ENCODE measurements around the gene RPL29.

RPL29 gene

DNA sequence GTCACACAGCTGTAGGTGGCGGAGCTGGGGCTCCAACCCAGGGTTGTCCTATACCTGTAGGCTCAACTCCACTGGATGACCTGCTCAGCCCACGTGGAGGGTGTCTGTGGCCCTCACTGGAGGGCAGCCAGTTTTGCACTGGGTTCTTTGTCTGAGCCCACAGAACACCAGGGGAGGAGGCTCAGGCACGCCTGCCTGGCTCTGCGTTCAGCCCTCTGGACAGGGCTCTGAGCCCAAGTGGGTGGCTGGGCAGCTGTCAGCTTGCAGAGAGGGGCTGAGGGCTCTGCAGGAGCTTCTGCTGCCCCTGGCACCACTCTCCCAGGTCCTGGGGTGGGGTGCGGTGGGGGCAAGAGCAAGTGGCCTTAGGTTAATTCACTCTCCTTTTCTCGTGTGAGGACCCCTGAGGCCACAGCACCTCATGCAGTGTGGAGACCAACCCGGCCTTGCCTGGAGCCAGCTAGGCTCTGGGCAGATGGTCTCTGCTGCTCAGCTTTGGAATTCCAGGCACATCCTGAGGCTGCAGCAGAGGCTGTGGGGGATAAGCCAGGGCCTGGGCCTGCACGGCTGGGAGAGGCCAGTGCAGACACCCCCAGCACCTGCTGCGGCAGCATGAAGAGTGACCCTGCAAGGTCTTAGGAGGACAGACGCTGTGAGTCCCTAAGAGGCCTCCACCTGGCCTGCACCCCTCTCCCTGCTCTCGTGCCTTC is 37.2 kb upstream of the RPL29 start:
- DNase-seq (ENCODE audit: insufficient read length, low spot score), result no peak
- TF ChIP-seq, protein P1, sequence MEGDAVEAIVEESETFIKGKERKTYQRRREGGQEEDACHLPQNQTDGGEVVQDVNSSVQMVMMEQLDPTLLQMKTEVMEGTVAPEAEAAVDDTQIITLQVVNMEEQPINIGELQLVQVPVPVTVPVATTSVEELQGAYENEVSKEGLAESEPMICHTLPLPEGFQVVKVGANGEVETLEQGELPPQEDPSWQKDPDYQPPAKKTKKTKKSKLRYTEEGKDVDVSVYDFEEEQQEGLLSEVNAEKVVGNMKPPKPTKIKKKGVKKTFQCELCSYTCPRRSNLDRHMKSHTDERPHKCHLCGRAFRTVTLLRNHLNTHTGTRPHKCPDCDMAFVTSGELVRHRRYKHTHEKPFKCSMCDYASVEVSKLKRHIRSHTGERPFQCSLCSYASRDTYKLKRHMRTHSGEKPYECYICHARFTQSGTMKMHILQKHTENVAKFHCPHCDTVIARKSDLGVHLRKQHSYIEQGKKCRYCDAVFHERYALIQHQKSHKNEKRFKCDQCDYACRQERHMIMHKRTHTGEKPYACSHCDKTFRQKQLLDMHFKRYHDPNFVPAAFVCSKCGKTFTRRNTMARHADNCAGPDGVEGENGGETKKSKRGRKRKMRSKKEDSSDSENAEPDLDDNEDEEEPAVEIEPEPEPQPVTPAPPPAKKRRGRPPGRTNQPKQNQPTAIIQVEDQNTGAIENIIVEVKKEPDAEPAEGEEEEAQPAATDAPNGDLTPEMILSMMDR (IDR thresholded peaks at IDR 0.05; ENCODE audit: insufficient read depth, missing control alignments), result no peak
- no peak for FAIRE-seq

DNA sequence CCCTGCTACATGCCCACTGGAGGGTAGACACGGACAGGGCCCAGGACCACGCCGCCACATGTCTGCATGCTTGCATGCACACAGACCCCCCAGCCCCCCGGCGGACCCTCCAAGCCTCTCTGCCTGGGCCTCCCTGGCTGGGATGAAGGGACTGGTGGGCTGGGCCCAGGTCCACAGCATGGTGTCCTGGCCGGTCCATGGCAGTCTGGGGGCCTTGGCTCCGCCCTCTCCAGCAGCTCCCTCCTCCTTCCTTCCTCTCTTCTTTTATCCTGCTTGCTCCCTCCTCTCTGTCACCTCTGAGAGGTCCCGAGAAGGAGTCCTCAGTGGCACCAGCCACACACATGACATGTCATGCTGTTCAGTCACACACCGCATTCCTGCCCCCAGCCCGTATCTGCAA is 36.2 kb upstream of the RPL29 start:
- no peak for DNase-seq (ENCODE audit: insufficient read length, low spot score)
- no peak for FAIRE-seq
- TF ChIP-seq, protein P1 (IDR thresholded peaks at IDR 0.05; ENCODE audit: insufficient read depth, missing control alignments), result no peak

DNA sequence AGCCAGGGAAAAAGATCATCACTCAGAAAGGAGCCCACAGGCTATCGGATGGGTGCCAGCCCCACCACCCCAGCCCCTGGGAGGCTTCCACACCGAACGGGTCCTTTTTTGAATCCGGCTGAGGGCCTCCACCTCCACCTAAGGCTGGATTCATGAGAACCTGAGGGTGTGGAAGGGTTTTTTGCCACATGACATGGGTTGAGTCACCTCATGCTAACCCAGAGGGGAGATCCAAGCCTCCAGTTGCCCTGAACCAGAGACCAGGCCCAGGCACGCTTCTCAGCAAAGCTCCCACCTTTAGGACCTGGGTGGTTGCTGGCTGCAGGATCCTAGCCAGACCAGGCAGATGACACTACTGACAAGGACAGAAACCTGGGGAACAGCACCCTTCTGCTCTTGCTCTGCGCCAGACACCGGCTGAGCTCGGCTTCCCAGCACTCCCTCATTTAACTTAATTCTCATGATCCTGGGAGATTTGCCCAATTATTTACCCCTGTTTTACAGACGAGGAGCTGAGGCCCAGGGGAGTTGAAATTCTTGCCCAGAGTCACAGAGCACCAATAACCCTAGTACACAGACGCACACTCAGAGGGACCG is 35.1 kb upstream of the RPL29 start:
- FAIRE-seq (no peak), DNase-seq (ENCODE audit: insufficient read length, low spot score) (no peak)
- TF ChIP-seq, protein P1 (IDR thresholded peaks at IDR 0.05; ENCODE audit: insufficient read depth, missing control alignments), result no peak

DNA sequence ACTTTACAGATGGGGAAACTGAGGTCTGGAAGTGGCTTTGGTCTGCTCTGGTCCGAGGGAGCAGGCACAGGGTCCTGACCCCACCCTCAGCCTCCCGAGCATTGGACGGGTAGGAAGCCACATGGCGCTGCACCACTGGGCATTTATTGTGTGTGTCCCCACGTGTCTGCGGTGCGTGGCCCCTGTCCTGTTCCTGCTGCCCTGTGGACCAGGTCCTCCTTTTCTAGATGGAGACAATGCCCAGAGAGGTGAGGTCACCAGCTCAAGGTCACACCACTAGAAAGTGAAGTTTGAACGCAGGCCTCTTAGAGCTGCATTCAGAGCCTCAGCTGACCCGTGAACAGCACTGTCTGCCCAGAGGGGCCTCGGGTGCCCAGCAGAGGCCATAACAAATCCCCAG is 33.8 kb upstream of the RPL29 start:
- TF ChIP-seq, protein P1 (IDR thresholded peaks at IDR 0.05; ENCODE audit: insufficient read depth, missing control alignments), result no peak
- no peak for FAIRE-seq
- no peak for DNase-seq (ENCODE audit: insufficient read length, low spot score)

DNA sequence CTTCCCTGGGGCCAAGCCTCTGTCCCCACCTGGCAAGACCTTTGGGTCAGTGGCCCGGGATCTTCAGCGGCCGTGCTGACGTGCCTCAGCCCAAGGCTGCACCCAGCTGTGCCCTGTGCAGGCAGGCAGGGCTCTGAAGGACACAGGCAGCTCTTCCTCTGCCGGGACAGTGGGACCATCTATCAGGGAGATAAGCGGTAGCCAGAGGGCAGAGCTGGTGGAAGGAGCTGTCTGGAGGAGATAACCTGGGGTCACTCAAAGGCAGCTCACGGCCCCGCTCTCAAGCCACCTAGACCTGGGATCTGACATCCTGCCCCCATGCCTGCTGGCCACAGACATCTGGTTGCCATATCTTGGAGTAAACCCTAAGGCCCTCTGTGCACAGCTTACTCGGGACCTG is 33.4 kb upstream of the RPL29 start:
- no peak for DNase-seq (ENCODE audit: insufficient read length, low spot score)
- FAIRE-seq, result no peak
- TF ChIP-seq, protein P1 (IDR thresholded peaks at IDR 0.05; ENCODE audit: insufficient read depth, missing control alignments), result no peak

DNA sequence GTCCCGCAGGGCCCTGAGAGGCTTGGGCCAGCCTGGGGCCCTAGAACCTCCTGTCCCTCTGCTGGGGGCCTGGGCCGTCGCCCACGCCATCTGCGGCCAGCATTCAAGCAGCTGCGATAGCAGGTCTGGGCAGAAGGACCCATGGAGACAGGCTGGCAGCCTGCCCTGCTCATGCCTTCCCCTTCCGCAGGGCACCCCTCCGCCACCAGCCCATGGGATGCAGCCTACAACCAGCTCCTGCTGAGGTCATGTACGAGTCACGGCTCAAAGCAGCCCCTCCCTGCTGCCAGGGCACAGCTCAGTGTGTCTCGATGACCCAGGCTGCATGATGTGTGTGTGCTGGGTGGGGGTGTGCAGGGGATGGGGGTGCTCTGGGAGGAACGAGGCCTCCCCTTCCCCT is 32.9 kb upstream of the RPL29 start:
- FAIRE-seq, result no peak
- DNase-seq (ENCODE audit: insufficient read length, low spot score), result no peak
- TF ChIP-seq, protein P1 (IDR thresholded peaks at IDR 0.05; ENCODE audit: insufficient read depth, missing control alignments), result no peak

DNA sequence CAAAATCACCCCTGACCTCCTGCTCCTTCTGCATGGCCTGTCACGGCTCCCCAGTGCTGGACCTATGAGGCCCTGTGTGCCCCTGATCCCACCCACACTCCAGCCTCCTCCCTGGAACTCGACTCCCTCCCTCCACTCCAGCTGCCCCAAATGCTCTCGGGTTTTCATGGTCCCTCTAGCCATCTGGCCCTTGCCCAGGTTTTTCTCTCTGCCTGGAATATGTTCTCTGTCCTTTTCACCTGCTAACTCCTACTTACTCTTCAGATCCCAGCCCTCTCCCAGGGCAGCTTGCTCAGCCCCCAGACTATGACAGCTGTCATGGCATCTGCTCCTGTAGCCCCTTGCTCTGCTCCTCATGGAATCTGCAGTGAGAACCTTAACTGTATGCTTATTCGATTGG is 30.3 kb upstream of the RPL29 start:
- no peak for FAIRE-seq
- TF ChIP-seq, protein P1 (IDR thresholded peaks at IDR 0.05; ENCODE audit: insufficient read depth, missing control alignments), result no peak
- DNase-seq (ENCODE audit: insufficient read length, low spot score), result no peak

Measured in D721Med (cell line).